GM20431 (cell line): ENCODE measurements around the gene CPSF7.
"Not testable (repeated sequence)": the region's sequence is repeated elsewhere in the genome, so short reads cannot be mapped to it uniquely, and the experiment has no call there.

Experiments used
- in situ Hi-C: fragments of 300-500 bp; cut with MseI, MboI; formaldehyde crosslinking; loops from one replicate; pipeline ENCODE4 v1.15.0; 2020; ENCODE audit warnings: low sequenced_read_pairs; ENCODE audit not compliant: unreplicated experiment

CPSF7 gene

DNA sequence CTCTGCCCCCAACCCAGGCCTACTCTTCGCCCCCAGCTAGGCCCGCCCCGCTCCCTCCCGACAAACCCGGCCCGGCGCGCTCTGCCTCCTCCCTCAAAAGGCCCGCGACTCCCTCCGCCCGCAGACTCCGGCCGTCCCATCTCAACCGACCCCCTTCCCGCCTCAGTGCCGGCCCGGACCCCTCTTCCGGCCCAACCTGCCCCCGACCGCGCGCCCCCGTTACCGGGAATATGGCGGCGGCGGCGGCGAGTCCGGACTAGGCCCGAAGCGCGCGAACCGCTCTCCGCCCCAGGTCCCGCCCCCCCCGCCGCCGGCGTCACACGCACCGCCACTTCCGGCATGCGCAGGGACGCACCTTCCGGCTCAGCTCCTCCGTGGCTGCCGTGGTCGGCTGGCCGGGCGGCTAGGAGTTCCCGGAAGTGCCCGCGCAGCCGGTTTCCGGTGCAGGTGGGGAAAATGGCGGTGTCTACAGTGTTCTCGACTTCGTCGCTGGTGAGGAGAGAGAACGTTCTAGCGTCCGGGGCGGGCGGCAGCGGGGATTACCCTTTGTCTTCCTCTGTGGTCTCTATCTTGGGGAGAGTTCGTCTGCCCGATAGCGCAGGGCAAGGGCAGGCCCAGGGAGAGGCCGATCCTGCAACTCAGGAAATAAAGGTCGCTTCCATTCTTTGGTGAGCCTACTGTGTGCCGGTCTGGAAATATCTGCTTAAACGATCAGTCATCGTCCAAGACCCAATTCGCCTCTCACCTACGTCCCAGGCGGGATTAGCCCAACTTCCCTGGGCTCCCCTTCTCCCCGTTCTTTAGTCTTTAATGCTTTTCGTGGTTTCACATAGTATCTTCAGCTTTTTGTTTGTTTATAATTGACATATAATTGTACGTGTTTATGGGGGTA, at the start of gene CPSF7, which contains the start of gene SDHAF2:
Gene CPSF7, minus strand, starts transcription at position 285 of the 892 bp plus-strand sequence. CDS start 740 bp downstream, outside the sequence.
Gene SDHAF2, plus strand, starts transcription at position 434 of the 892 bp plus-strand sequence. Its CDS starts 23 bp downstream, at position 457.
- in situ Hi-C loops, result no loop called here

DNA sequence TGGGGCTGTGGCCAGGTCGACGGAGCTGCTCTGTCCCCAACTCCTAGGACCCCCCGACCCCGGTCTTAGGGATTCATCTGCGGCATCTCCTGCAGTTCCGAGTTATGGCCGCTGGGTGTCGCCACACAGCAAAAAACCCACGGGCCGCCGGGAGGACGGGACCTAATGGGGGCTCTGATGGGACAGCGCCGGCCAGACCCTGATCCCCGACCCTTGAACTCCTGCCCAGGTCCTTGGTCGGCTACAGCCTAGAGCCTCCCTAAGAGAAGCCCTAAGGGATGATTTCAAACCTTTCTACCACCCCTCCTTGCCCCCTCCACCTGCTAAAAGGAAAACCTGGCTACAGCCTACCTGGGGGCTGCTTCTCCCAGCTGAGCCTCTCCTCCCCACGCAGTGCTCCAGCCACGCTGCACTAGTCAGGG, 48.0 kb upstream of the CPSF7 start:
- in situ Hi-C loops, result no loop called here

DNA sequence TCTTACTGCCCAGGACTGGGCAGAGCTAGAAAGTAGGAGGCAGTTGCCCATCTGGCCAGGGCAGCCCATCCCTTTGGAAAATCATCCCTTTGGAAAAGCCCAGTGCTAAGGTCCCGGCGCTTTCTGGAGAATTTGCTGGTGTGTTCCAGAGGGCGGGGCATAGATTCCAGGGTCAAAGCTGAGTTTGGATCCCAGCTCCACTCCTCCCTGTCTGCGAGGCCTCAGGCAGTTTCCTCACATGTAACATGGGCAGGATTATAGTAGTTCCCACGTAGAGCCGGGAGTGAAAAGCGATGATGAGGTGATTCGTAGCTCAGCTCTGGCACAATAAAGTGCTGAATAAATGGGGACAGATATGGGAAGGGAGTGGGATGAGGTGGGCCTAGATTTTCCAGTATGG, 47.4 kb upstream of the CPSF7 start:
- in situ Hi-C loops, result no loop called here

GRCh38 chr11:61476371-61476770, 46.6 kb upstream of the CPSF7 start:
- in situ Hi-C loops, result no loop called here

DNA sequence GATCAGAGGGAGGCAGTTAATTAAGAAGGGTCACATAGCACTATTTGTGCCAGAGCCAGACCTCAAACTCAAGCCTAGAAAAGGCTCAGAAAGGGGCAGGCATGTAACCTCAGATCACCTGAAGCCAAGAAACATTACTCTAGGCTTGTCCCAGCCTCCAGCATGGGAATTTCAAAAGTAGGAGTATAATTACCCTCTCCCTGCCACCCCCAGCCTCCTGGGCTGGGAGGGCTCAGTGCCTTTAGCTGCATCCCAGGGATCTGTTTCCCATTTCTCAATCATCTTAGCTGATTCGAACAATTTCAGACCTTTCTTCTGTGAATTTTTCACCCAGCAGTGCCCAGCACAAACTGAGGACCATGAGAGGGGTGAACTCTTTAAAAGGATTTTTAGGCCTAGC, 45.7 kb upstream of the CPSF7 start:
- in situ Hi-C loops, result no loop called here

DNA sequence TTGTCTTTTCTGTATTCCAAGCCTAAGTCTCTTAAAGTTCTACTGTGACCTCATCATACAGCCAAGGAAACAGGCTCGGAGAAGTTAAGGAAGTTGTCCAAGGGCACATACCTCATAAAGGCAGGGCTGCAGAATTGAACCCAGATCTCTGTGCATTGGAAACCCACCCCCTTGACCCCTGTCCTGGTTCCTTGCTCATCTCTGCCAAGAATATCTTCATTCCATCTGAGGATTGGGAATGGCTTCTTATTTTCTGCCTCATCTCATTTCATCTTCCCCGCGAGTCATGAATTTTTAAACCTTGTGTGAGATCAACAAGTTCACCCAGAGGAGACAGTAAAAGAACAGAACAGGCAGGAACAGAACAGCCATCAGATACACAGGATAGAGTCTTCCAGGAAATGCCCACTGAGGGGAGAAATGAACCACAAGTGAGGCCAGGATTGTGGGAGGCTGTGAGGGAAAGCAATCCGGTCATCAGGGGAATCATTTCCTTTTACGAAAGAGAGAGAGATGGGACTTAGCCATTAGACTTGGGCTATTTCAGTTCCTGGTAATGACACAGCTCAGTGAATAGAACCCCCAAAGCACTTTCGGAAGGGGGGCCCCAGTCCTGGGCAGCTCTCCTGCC, 44.4 kb upstream of the CPSF7 start:
- in situ Hi-C loops, result no loop called here

DNA sequence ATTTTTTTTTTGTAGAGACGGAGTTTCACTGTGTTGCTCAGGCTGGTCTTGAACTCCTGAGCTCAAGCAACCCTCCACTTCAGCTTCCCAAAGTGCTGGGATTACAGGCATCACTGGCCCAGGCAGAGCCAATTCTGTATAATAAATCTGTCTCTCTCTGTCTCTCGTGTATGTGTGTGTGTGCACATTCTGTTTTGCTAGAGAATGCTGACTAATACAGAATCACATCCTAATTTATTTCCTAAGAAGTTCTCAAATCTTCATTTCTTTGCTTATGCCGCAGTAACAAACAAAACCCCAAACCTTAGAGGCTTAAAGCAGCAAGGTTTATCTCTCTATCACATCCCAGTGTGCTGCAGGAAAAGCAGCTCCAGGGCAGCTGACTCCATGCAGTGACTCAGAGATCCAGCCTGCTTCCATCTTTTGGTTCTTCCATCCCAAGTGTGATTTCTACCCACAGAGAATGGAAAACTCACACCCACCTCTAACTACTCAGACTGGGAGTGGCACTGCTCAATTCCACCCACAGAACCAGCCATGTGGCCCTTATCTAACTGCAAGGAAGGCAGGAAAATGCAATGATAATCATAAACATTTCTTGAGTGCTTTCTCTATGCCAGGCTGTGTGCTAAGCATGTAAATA, 43.7 kb upstream of the CPSF7 start:
- in situ Hi-C loops, result no loop called here

- in situ Hi-C loops, result no loop called here
Measured at GRCh38 chr11:61472868-61473267, 43.1 kb upstream of the CPSF7 start.

DNA sequence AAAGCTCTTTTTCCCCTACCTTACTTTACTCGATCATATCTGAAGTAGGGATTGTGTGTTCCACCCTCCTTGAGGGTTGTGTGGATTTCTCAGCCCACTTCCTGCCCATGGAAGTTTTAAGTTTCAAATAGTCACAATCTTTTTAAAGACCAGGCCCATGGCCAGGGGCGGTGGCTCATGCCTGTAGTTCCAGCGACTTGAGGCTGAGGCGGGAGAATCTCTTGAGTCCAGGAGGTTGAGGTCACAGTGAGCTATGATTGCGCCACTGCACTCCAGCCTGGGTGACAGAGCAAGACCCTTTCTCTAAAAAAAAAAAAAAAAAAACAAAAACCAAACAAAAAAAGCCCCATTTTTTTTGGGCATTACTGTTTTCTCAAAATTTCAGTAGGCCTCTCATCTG, 42.5 kb upstream of the CPSF7 start:
- in situ Hi-C loops, result no loop called here

DNA sequence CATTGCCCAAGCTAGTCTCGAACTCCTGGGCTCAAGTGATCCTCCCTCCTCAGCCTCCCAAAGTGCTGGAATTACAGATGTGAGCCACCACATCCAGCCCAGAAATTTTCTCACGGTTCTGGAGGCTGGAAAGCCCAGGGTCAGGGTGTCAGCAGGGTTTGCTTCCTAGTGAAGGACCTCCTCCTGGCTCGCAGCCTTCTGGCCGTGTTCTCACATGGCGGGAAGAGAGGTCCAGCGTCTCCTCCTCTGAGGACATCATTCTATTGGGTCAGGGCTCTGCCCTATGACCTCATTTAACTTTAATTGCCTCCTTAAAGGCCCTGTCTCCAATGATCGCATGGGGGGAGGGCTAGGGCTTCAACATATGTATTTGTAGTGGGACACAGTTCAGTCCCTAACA, 38.2 kb upstream of the CPSF7 start:
- in situ Hi-C loops, result no loop called here

GRCh38 chr11:61467602-61468001, 37.8 kb upstream of the CPSF7 start:
- in situ Hi-C loops, result not testable (repeated sequence)

- in situ Hi-C loops, result no loop called here
Measured at GRCh38 chr11:61460986-61461385, 31.2 kb upstream of the CPSF7 start.

DNA sequence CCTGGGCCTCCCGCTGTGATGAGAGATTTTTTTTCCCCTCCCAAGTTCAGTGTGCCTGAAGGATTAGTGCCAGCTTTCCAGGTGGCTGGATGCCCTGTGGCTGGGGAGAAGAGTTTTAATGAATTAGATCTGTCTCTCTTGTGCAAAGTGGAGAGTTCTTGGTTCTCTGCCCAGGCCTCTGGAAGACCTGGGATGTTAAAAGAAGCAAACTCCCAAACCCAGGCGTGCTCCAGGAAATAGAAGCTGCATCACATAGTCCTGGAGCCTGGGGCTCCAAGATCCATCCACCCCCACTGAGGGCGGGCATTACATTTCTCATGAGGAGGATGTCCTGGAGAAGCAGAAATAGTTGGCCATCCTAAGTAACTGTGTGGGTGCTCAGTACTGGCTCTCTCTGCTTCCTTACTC, 30.7 kb upstream of the CPSF7 start:
- in situ Hi-C loops, result no loop called here

DNA sequence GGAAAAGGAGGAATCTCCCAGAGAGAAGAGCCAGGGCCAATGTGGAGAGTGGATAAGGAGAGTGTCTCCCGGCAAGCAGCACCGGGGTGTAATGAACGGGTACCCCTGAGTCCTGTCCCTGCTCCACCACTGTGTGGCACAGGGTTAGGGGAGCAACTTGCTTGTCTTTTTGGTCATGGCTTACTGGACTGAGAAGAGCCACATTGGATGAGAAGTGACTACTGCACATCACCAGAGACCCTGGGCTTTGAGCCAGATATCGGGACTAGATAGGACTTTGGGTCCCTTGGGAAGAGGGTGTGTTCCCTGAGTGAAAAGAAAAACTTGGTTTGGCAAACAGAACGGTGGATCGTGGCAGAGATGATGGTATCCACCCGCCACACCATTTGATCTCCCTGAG, 24.7 kb upstream of the CPSF7 start:
- in situ Hi-C loops, result no loop called here

DNA sequence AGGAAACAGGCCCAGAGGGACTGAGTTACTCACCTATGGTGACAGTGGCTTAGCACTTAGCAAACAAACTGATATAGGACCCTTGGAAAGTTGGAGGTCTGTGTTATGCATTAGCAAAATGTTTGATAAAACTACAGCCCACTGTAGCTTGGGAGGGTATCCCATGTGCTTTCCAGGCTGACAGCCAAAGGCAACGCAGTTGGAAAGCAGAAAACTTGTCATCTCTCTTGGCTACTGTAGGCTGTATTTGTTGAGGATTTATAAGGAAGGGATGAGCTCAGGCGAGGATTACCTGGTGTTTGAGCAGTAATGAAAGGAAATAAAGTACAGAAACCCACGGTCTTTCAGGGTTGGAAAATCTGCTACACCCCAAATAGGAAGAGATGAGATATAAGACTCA, 23.9 kb upstream of the CPSF7 start:
- in situ Hi-C loops, result no loop called here

GRCh38 chr11:61452825-61453224, 23.1 kb upstream of the CPSF7 start:
- in situ Hi-C loops, result no loop called here

DNA sequence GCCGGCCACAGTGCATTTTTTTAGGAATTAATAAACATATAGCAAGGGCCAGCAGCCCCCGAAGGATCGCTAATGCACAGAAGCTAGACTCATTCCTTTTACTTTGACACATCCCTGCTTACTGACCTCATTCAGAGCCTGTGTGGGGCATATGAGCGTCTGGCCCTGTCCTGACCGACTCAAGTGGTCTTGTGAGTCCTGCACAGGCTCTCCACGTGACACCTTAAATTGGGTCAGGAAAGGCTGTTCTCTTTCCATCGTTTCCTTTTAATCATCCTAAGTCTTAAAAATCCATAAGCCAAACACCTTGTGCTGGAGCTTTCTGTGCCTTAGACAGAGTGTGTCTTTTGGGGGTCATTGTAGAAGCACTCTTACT, 18.8 kb upstream of the CPSF7 start:
- in situ Hi-C loops, result no loop called here

- in situ Hi-C loops, result no loop called here
Measured at GRCh38 chr11:61447601-61448551, 18.1 kb upstream of the CPSF7 start.

DNA sequence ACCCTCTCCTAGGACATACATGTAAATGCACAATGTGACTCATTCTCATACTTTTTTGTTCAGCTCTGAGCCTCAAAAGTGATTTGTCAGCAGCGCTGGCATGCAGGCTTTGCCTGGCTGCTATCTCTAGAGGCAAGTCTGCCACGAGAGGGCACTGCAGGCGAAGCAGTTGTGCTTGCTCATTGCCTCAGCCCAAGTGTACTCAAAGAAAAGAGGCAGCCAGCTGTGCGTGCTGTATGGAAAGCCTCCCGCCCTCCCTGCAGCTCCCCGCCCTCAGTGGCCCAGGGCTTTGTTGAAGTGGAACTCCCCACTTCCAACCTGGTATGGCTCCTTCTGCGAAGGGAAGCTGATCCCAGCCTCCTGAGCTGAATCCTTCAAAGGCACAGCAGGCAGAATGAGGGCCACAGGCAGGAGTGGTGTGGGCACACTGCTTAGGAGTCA, 16.5 kb upstream of the CPSF7 start:
- in situ Hi-C loops, result no loop called here

GRCh38 chr11:61445516-61445915, 15.7 kb upstream of the CPSF7 start:
- in situ Hi-C loops, result no loop called here
